Stimulated activated CD4-positive, alpha-beta T cell treated with anti-CD3 and anti-CD28 coated beads, TNF-alpha, amount 100 ng/mL, for 24 hours (primary cell): ENCODE data around the gene KIF1A.
A peak's percentile ranks its signal among the peaks of the same experiment; 100 is the strongest.

Source experiments
- DNase-seq, 3 experiments: peaks; one replicate each; pipeline ENCODE4 v3.0.0-alpha.2; 2020; ENCODE audit warnings: low read depth in 3 of 3

The KIF1A gene, protein sequence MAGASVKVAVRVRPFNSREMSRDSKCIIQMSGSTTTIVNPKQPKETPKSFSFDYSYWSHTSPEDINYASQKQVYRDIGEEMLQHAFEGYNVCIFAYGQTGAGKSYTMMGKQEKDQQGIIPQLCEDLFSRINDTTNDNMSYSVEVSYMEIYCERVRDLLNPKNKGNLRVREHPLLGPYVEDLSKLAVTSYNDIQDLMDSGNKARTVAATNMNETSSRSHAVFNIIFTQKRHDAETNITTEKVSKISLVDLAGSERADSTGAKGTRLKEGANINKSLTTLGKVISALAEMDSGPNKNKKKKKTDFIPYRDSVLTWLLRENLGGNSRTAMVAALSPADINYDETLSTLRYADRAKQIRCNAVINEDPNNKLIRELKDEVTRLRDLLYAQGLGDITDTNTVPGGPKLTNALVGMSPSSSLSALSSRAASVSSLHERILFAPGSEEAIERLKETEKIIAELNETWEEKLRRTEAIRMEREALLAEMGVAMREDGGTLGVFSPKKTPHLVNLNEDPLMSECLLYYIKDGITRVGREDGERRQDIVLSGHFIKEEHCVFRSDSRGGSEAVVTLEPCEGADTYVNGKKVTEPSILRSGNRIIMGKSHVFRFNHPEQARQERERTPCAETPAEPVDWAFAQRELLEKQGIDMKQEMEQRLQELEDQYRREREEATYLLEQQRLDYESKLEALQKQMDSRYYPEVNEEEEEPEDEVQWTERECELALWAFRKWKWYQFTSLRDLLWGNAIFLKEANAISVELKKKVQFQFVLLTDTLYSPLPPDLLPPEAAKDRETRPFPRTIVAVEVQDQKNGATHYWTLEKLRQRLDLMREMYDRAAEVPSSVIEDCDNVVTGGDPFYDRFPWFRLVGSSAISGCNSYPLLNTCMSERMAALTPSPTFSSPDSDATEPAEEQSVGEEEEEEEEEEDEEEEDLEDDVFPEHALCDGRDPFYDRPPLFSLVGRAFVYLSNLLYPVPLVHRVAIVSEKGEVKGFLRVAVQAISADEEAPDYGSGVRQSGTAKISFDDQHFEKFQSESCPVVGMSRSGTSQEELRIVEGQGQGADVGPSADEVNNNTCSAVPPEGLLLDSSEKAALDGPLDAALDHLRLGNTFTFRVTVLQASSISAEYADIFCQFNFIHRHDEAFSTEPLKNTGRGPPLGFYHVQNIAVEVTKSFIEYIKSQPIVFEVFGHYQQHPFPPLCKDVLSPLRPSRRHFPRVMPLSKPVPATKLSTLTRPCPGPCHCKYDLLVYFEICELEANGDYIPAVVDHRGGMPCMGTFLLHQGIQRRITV (N-terminal part only)

DNA sequence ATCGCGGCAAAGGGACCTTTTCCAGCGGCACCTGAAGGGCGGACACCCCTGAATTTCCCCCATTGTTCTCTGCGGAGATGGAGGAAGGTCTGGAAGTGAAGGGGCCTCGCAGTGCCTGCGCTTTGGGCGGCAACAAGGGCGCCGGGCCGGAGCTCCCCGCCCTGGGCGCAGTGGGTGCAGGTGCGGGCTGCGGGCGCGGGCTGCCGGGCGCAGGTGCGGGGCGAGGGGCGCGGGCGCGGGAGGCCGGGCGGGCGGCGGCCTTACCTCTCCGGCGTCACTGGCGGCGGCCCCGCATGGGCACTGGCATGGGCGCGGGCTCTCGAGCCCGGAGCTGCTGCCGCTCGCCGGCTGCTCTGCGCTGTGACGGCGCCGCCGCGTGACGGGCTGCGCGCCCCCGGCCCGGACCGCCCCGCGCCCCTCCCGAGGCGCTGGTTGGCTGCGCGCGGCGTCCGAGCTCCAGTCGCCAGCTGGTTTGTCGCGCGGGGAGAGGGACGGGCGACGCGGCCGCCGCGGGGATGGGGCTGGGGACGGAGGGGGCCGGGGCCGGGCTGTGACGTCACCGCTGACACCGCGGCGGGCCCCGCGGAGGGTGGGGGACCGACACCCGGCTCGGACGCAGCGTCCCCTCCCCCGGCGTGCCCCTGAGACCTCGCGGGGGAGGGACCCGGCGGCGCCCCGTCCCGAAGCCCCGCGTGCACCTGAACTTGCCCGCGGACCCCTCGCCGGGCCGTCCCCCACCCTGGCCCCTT lies at the start of gene KIF1A:
Gene KIF1A (minus strand): TSS at position 362 of the 749 bp plus-strand sequence. CDS start 22,467 bp downstream, outside the sequence.
- DNase-seq: no peak

GRCh38 chr2:240869109-240869955 lies 49.3 kb upstream of the KIF1A start:
- no peak for DNase-seq

DNA sequence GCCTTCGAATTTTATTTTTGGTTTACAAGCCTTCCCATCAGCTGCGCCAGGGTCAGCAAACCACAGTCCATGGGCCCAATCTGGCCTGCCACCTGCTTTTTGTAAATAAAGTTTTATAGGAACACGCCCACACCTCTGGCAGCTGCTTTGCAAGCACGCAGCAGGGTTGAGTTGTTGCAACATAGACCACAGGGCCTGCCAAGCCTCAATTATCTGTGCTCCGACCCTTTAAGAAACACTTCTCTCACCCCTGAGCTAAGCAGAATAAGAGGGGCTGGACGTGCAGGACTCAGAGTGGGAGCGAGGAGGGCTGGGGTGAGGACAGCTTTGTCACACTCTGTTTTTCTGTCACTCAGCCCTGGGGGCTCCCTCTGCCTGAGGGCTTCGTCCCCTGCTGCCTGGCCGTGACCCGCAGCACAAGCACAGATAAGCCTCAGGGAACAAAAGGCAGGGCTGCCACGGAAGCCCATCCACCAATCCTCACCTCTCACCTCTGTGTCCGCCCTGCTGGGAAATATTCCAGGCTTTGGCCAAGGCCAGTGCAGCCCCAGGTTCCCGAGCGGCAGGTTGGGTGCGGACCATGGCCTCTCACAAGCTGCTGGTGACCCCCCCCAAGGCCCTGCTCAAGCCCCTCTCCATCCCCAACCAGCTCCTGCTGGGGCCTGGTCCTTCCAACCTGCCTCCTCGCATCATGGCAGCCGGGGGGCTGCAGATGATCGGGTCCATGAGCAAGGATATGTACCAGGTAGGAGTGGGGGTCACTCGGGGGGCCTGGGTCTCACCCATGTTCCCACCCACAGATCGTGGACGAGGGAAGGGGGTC lies 48.5 kb upstream of the KIF1A start, which contains the start of gene AGXT:
Gene AGXT (plus strand): TSS at position 539 of the 823 bp plus-strand sequence. CDS start 42 bp downstream, at position 581.
- DNase-seq: no peak

GRCh38 chr2:240865391-240865790 lies 45.4 kb upstream of the KIF1A start:
- DNase-seq: no peak

- DNase-seq: no peak
These were observed 44.5 kb upstream of the KIF1A start for GRCh38 chr2:240864475-240864874.

GRCh38 chr2:240861547-240861946 lies 41.5 kb upstream of the KIF1A start:
- DNase-seq: no peak

DNA sequence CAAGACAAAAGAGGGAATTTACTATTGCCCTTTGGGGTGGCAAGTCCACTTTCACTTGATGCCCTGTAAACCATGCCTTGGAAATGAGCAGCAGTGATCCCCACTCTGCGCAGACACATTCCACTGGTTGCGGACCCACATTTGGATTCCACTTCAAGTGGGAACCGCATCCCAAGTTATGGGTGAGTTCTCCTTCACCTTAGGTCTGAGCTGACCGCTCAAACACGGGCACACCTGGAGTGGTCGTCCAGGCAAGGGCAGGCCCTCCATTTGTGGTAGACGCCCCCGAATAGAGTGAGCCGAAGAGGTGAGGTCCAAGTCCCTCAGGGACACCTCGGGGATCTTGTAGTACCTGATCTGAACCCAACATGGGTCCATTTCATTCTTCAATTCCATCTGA lies 38.9 kb upstream of the KIF1A start:
- no peak for DNase-seq

GRCh38 chr2:240858321-240858720 lies 38.3 kb upstream of the KIF1A start:
- DNase-seq: no peak

- DNase-seq: no peak
These were observed 37.3 kb upstream of the KIF1A start for GRCh38 chr2:240857039-240858008.

DNA sequence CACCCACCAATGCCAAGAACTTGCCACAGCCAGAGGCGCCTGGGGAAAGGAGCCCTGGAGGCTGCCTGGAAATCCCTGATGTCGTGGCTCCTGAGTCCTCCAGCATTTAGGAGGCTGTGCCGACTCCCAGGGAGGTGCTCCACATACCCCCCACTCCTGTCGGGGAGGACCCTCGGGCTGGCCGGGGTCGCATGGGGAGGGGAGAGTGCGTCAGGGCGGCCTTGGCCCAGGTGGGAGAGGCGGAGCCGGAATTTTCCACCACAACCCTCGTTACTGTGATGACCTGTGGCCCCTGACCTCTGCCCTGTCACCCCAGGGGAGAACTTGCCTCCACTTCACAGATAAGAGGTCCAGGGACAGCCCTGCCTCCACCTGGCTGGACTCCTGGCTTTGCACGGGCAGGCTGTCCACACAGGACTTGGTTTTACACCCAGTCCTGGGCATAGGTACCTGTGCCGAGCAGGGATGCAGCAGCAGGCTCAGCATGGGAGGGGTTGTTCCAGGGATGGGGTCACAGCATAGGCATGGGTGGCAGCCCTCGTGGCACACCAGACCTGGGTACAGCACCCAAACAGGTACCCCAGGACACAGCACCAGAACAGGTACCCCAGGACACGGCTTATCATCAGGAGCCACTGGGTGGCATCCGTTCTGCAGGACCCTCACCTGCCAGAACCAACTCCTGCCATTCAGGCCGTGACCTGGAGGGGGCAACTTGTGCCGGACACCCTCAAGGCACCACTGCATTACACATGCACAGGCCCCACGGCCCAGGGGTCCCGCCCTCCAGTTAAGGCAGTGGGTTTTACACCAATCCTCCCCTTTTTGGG lies 36.3 kb upstream of the KIF1A start:
- DNase-seq: no peak

GRCh38 chr2:240855670-240856069 lies 35.7 kb upstream of the KIF1A start:
- no peak for DNase-seq

DNA sequence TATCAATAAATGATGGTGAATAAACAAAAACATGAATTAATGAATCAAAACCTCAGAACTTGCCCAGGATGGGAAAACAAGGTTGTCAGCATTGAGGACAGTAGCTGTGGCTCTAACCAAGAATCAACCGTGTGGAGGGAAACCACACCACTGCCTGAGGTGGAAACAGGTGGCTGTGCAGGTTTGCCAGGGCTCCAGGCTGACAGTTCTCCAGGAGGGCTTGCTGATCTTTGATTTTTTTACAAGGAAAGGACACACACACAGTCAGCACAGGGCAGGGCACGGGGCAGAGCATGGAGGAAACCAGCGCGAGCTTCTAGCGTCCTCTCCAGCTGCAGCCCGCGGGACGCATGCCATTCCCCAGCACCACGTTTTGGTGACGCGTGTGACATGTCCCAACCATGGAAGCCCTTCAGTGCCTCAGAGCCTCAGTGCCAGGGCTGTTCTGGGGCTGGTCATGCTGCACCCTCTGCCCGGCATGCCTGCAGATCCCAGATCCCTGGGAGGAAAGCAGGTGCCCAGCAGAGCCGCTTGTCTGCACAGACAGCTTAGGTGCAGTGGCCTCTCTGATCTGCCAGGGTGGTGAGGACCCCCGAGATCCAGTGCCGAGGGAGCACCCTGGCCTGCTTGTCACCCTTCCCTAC lies 32.8 kb upstream of the KIF1A start:
- DNase-seq: no peak

DNA sequence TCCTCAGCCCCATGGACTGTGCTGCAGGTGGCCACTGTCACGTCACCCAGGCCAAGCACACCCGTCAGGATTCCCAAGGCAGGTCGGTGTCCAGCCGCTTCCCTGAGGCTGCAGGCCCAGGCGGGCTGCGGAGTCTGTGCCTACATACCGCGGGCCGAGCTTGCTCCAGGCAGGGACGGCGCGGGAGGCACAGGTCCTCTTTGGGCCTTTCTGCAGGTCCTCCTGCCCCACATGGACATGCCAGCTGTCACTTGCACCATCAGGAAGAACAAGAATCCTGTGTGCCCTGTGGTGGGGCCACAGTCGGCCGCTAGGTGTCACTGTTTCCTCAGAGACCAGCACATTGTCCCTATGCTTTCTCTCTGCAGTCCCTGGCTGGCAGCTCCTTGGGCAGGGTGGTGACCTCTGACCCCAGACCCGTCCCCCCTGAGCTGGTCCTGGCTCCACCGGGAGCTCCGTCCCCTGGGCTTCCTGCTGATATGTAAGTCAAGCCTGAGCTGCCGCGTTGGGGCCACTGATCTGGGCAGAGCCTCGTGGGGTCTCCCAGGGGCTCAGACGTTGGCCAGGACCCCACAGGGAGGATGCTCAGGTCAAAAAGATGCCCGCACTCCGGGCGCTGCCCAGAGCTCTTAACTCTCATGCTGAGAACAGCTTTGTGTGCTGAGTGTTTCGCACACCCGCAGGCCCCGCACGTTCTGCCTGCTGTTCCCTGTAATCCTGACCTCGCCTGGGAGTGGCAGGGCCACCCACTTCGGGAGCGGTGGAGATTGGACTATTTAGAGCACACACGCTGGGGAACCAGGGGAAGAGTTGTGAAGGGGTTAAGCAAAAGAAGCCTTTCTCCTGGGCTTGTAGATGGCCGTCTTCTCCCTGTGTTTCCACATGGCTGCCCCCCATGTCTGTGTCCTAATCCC lies 31.3 kb upstream of the KIF1A start:
- peak; percentile 74 to 81 (median 76) for DNase-seq

- no peak for DNase-seq
These were observed 30.7 kb upstream of the KIF1A start for GRCh38 chr2:240850756-240851077.

GRCh38 chr2:240850026-240850425 lies 30.0 kb upstream of the KIF1A start:
- no peak for DNase-seq
